ENCODE data around the gene DNER. TPM values are rescaled to one million over a fixed set of nuclear protein-coding genes. Genes with fewer than 3 reads are reported as not detected.

Gene DNER
- total RNA-seq, 3 donors from 2014 or later (not counting 1 experiment from before 2014, with no cell fraction given): not detected

GRCh38 chr2:229486673-229487072 is 227.7 kb downstream of the DNER start:
- Mint-ChIP-seq H3K27ac (no peak overlapping the region), H3K9me3 (peaks cover 0 to 8% of the 10 kb centered on the region in 2 donors), H3K4me3 (no peak overlapping the region), H3K4me1 (no peaks in the 10 kb centered on the region), H3K36me3 (no peaks in the 10 kb centered on the region), H3K27me3 (ENCODE audit: low read depth in 2 of 2) (peaks cover 0 to 3% of the 10 kb centered on the region in 2 donors)
- no peak overlapping the region for H3K27ac ChIP-seq (ENCODE audit: low read length)
- ATAC-seq (no peak), DNase-seq (no peak)
- WGBS (ENCODE audit: insufficient coverage): 60% methylated on average over 1 of the region's 3 CpGs
- no peaks in the 10 kb centered on the region for H3K9me3 ChIP-seq (ENCODE audit: control insufficient read depth, insufficient read depth, low read length)
- no peak overlapping the region for H3K4me3 ChIP-seq (ENCODE audit: low read length)
- no peaks in the 10 kb centered on the region for H3K4me1 ChIP-seq (ENCODE audit: control insufficient read depth, insufficient read depth, low read length)
- H3K36me3 ChIP-seq (ENCODE audit: control insufficient read depth, insufficient read depth, low read length): no peaks in the 10 kb centered on the region
- intact Hi-C loops (cut with micrococcal nuclease): no loop called here
- TF ChIP-seq CTCF (IDR thresholded peaks at IDR 0.05): no peak
- H3K27me3 ChIP-seq (ENCODE audit: control insufficient read depth, insufficient read depth, low read length): no peaks in the 10 kb centered on the region

- H3K27me3 Mint-ChIP-seq (ENCODE audit: low read depth in 2 of 2): peaks cover 0 to 3% of the 10 kb centered on the region in 2 donors
- WGBS (ENCODE audit: insufficient coverage): 70% methylated on average over 8 of the region's 8 CpGs
- Histone ChIP-seq H3K27ac (ENCODE audit: low read length) (no peak overlapping the region), H3K27me3 (ENCODE audit: control insufficient read depth, insufficient read depth, low read length) (no peaks in the 10 kb centered on the region), H3K36me3 (ENCODE audit: control insufficient read depth, insufficient read depth, low read length) (no peaks in the 10 kb centered on the region), H3K4me3 (ENCODE audit: low read length) (no peak overlapping the region), H3K4me1 (ENCODE audit: control insufficient read depth, insufficient read depth, low read length) (no peaks in the 10 kb centered on the region), H3K9me3 (ENCODE audit: control insufficient read depth, insufficient read depth, low read length) (no peaks in the 10 kb centered on the region)
- no peak for ATAC-seq
- H3K4me3 Mint-ChIP-seq: no peak overlapping the region
- no peak overlapping the region for H3K27ac Mint-ChIP-seq
- no peak for TF ChIP-seq CTCF (IDR thresholded peaks at IDR 0.05)
- no peaks in the 10 kb centered on the region for H3K36me3 Mint-ChIP-seq
- intact Hi-C loops (cut with micrococcal nuclease): no loop called here
- peaks cover 0 to 8% of the 10 kb centered on the region in 2 donors for H3K9me3 Mint-ChIP-seq
- DNase-seq: no peak
- H3K4me1 Mint-ChIP-seq: no peaks in the 10 kb centered on the region
These were observed 228.5 kb downstream of the DNER start for GRCh38 chr2:229485857-229486256.

- 85% methylated on average over 4 of the region's 4 CpGs for WGBS (ENCODE audit: insufficient coverage)
- Histone ChIP-seq H3K36me3 (ENCODE audit: control insufficient read depth, insufficient read depth, low read length) (no peaks in the 10 kb centered on the region), H3K4me3 (ENCODE audit: low read length) (no peak overlapping the region), H3K27me3 (ENCODE audit: control insufficient read depth, insufficient read depth, low read length) (no peaks in the 10 kb centered on the region), H3K27ac (ENCODE audit: low read length) (no peak overlapping the region), H3K4me1 (ENCODE audit: control insufficient read depth, insufficient read depth, low read length) (no peaks in the 10 kb centered on the region), H3K9me3 (ENCODE audit: control insufficient read depth, insufficient read depth, low read length) (no peaks in the 10 kb centered on the region)
- Mint-ChIP-seq H3K9me3 (peaks cover 0 to 3% of the 10 kb centered on the region in 2 donors), H3K27me3 (ENCODE audit: low read depth in 2 of 2) (peaks cover 2 to 5% of the 10 kb centered on the region in 2 donors), H3K36me3 (no peaks in the 10 kb centered on the region), H3K4me3 (no peak overlapping the region), H3K27ac (no peak overlapping the region), H3K4me1 (no peaks in the 10 kb centered on the region)
- no peak for DNase-seq
- no peak for ATAC-seq
- intact Hi-C loops (cut with micrococcal nuclease): no loop called here
- TF ChIP-seq CTCF (IDR thresholded peaks at IDR 0.05): no peak
These were observed 237.0 kb downstream of the DNER start for GRCh38 chr2:229477269-229477755.

- Histone ChIP-seq H3K4me3 (ENCODE audit: low read length) (no peak overlapping the region), H3K4me1 (ENCODE audit: control insufficient read depth, insufficient read depth, low read length) (no peaks in the 10 kb centered on the region), H3K27ac (ENCODE audit: low read length) (no peak overlapping the region), H3K27me3 (ENCODE audit: control insufficient read depth, insufficient read depth, low read length) (no peaks in the 10 kb centered on the region), H3K9me3 (ENCODE audit: control insufficient read depth, insufficient read depth, low read length) (no peaks in the 10 kb centered on the region), H3K36me3 (ENCODE audit: control insufficient read depth, insufficient read depth, low read length) (no peaks in the 10 kb centered on the region)
- TF ChIP-seq CTCF (IDR thresholded peaks at IDR 0.05): no peak
- DNase-seq (no peak), ATAC-seq (no peak)
- intact Hi-C loops (cut with micrococcal nuclease): no loop called here
- Mint-ChIP-seq H3K9me3 (peaks cover 0 to 3% of the 10 kb centered on the region in 2 donors), H3K27me3 (ENCODE audit: low read depth in 2 of 2) (peaks cover 2 to 5% of the 10 kb centered on the region in 2 donors), H3K27ac (no peak overlapping the region), H3K4me3 (no peak overlapping the region), H3K36me3 (no peaks in the 10 kb centered on the region), H3K4me1 (no peaks in the 10 kb centered on the region)
- 73% methylated on average over 7 of the region's 7 CpGs for WGBS (ENCODE audit: insufficient coverage)
These were observed 238.6 kb downstream of the DNER start for GRCh38 chr2:229475778-229476177.

Data from natural killer cell (primary cell).